HG03097 (cell line): ENCODE measurements around the gene RNF26.

ENCODE experiments used
- ATAC-seq: cut with Tn5 transposase; IDR thresholded peaks from one replicate; pipeline ENCODE4 v1.9.1; 2021; ENCODE audit not compliant: unreplicated experiment, low FRiP score

RNF26 gene

DNA sequence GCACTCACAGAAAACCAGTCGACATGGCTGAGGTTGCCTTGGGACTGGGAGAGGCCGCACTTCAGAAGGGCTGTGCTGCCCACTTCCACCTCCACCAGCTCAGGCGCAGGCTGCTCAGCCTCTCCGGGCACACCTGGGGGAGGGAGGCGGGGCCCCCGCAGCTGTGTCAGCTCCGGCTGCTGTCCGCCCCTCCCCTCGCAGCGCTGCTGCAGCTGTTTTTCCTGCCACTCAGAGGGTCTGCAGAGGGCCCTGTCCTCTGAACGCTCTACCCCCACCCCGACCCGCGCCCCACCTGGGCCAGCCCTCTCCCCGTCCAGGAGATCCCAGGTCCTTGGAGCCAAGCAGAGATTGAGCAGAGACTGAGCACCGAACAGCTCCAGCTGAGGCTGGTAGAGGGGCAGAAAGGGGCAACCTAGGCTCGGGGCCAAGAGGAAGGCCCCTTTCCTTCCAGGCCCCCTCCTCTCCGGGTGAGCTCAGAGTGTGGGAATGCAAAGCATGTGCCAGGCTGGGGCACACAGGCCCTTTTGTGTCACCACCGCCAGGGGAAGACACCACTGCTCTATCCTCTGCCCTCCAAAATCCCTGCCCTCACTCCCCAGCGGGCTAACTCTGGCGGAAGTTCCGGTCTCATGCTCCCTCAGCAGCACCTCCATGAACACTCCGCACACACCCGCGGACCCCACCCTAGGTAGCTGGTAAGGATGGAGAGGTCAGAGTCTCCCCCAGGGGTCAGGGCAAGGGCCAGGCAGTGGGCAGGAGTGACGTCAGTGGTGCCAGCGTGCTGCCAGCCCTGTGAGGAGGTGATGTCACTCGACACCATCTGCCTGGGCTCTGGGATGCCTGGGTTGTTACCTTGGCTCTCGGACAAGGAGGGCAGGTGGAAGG, 19.0 kb upstream of the RNF26 start:
- ATAC-seq, result no peak

DNA sequence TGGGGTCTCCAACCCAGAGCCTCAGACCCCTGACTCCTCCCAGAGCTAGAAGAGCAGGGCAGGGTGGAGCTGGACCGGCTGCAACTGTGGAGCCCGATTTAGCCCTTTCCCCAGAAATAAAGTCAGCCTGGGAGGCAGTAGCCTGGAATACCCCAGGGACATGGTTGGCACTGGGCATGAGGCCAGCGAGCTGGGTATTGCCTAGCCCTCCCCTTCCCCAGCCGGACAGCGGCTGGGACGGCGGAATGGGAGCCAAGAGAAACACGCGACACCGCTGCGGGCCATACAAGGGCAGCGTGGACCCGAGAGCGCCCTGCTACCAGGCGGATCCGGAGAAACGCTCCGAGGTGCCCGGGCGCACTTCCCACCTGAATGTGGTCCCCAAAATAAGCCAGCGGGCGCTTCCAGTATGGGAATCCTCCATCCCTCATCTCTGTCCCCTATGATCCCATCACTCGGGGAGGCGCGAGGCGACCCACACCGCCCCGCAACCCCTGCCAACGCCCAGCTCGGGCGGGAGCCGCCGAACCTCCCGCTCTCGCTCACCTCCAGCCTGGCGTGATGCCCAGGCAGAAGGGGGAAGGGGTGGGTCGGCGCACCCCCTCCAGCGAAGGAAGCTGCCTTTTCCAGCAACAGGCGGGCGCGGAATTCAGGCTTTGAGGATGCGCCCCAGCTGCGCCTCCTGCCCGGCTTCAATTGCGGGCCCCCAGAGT, 18.2 kb upstream of the RNF26 start:
- ATAC-seq, result no peak

DNA sequence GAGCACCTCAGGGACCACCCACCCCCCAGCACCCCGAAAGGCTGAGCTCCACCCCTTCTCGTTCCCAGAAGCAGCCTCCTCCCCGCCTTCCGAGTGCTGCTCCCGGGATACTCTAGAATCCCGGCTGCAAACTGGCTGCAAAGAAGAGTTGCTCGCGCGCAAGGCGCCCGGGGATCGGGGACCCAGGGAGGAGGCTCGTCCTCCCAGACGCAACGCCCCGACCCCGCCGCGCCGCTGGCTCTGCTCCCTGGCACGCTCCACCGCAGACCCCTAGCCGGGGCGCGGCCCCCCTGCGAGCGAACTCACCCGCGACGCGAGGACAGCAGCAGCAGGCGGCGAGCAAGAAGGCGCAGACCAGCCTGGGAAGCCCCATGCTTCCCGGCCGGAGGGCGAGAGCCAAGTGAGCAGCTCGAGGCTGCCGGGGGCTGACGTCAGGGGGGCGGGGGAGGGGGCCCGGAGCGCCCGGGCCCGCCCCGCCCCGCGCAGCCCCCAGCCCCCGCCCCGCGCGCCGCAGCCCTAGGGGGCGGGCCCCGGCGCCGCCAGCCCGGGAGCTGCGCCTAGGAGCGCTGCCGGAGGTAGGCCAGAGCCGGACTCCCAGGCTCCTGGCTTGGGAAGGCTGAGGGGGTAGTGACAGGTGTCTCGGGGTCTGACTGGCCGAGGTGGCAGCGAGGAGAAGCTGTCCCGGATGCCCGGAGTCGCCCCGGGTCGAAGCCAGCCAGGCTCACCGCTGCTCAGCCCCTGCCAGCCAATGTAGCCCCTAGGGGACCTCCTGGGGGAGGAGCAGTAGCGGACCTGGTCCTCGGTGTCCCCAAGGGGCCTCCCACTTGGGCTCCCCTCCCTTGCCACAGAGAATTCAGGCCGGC, 17.4 kb upstream of the RNF26 start, which contains the start of gene MCAM:
MCAM (minus strand) TSS at position 402 of the 863 bp plus-strand sequence; CDS start at position 373, 29 bp downstream.
- no peak for ATAC-seq

DNA sequence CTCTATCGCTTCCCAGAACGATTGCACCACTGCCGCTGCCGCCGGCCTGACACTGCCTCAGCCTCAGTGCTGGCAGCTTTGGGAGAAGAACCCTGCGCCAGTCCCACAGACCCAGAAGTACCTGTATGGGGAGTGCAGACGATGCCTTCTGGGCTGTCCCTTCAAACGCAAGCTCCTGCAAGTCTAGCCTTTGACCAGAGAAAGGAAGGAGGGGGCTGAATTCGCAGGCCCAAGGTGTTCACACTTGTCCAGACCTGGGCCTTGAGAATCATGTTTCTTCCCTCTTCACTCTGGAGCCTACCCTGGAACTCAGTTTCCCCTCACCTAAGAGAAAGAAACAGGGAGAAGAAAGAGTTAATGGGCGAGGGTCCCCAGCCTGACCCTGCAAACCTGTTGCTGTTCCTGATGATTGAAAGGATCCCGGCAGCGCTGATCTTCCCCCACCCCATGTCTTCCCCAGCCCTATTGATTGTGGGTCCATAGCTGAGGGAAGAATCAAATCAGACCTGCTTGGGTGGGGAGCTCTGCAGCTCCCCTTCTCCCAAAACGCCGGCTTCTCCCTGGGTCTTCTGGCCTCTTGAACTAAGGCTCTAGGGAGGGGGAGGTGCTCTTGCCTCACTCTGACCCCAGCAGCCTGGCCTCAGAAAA, 16.6 kb upstream of the RNF26 start:
- ATAC-seq, result no peak

DNA sequence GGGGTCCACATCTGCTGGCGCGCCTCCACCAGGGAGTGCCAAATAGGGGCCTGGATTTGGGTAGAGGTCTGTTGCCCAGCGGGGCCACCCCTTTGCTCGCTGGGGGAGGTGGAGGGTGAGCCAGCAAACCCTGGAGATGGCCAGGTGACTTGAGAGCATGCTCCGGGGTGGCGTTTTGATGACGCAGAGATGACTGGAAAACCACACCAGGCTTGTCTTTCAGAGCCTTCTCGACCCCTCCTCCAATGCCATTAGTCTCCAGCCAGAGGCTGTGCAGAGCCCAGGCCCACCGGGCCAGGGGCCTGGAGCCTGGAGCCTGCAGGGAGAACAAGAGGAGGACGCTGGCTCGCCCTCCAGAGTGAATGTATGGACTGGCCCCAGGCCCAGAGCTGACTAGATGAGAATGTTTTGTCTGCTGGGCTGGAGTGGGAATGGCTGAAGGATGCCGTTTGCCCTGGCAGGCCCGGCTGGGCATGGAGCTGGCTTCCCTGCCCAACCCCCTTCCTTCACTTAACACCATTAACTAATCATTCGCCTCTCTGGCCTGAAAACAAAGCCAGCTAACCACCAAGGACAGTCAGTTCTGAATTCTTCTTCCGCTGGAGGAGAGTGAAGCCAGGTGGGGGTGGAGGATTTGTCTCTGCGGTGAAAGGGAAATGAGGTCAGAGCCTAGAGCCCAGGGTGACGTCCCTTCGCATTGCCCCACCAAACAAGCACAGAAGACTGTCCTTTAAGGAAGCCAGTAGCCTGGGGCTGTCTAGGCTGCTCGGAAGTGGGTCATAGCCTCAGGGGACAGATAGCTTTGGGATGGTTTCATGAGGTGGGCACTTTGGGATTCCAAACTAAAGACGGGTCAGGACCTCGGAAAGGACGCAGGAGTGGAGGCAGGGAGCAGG, 15.8 kb upstream of the RNF26 start:
- ATAC-seq, result no peak

DNA sequence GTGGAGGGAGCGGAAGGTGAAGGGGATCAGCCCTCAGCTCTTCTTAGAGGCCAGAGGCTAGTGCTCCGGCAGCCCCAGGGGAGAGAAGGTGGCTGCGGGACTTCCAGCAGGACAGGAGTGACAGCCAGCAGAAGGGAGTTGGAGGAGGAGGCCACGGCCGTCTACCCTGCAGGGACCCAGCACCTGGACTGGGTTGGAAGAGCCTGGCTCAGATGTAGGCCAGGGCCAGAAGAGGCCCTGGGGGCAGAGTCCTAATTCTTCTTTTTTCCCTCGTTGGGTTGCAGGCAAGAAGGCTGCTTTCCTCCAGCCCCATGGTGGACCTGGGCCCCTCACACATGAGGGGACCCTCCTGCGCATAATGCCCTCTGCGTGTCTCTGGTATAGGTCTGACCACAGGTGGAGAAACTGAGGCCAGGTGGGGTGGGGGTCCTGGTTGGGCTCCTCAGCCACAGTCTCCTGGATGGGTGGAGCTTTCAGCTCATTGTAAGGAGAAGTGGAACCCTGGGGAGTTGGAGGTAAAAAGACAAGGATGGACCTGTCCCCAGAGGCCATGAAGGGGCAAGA, 15.1 kb upstream of the RNF26 start:
- ATAC-seq, result no peak

DNA sequence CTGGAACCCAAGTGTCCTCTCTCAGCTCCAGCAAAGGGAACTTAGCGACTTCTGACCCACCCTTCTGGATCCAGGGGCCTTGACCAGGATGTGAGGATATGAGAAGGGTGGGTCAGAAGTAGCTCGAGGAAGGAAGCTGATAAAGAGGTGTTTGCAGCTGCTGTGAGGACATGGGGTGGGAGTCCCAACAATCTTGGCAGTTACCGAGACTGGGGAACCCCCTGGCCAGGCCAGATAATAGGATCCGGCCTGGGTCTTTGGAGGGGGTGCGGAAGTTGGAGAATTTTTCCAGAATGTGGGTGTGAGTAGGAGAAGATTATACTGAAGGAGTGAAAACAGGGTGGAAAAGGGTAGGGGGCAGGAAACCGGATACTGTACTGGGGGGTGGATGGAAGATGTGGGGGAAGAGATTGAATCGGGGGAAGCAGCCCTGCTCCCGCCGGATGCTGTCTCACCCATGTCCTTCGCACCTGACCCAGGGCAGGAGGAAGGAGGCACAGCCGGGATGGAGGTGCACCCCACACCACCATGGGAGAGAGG, 14.6 kb upstream of the RNF26 start:
- ATAC-seq, result no peak

DNA sequence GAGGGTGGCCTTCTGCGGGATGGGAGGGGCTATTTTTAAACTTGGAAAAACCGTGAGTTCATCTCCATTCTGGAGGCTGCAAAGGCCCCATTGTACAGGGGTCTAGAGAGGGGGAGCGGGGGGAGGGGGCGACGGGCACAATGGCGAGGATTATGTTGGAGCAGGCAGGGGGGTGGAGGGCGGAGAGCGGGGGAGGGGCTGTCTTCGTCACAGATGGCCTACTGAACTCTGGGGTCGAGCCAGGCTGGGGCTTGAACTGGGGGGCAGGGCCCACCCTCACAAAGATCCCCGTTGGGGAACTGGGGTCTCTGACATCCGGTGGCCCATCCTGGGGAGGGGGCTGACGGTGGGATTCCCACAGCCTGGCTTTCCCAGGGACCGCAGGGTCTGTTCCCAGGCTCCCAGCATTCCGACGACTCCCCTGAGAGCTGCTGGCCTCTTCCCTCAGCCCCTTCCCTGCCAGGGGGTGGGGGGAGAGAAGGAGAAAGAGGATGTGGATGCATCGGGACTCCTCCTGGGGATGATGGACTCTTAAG, 14.0 kb upstream of the RNF26 start:
- ATAC-seq, result no peak

DNA sequence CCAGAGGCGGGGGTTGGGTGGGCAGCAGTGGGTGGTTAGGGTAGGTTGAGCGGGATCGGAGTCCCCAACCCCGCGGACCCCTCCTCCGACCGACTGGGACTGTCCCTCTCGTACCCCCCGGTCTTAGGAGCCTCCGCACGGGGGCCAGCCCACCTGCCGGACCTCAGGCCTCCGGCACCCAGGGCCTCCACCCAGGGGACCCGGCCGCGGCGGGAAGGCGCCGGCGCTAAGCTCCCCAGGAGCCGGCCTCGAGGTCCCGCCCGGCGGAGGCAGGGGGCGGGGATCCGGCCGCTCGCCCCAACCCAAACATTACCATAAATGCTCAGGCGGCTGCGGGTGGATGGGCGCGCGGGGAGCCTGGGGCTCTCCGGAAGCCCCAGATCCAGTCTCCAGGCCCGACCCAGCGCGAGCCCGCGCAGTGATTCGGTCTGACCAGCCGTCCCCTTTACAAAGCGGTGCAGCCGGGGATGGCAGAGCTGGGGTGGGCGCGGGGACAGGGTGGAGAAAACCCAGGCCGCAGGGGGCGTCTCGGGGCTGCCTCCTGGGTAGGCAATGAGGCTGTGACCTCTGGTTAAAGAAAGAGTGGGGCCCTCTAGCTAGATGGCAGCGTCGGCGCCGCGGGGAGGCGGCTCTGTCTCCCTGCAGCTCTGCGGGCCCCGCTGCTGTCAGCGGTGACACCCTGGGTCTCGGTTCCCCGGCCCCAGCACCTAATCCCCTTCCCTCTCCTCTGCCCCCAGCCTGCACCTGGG, 13.4 kb upstream of the RNF26 start:
- peak; percentile 54 for ATAC-seq

DNA sequence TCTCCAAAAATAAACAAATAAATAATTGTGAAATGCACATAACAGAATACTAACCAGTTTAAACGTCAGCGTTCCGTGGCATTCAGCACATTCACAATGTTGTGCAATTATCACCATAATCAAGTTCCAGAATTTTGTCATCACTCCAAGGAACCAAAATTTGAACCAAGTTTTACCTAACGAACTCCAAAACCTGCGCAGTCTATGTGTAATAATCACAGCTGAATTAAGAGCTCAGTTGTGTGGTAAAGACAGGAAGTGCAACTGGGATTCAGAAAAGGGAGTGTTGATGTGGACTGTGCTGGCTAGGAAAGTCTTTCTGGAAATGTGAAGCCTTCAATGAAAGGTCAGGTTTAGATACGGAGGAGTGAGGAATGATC, 12.0 kb upstream of the RNF26 start:
- ATAC-seq, result no peak

DNA sequence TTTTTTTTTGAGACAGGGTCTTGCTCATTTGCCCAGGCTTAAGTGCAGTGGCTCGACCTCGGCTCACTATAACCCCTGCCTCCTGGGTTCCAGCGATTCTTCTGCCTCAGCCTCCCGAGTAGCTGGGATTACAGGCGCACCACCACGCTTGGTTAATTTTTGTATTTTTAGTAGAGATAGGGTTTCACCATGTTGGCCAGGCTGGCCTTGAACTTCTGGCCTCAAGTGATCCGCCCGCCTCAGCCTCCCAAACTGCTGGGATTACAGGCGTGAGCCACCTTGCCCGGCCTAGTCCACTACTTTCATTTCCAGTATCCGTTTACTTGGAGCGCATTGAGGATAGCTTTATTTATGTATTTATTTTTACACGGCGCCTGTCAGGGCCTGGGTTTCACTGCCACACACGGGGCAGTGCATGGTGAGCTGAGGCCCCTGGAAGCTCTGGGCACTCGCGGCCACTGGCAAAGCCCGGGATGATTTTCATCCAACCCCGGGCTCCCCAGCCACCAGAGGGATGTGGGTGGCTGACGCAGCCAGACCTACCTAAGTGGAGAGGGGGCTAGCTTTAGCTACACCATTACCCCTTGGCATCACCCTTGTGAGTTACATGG, 11.3 kb upstream of the RNF26 start:
- no peak for ATAC-seq

DNA sequence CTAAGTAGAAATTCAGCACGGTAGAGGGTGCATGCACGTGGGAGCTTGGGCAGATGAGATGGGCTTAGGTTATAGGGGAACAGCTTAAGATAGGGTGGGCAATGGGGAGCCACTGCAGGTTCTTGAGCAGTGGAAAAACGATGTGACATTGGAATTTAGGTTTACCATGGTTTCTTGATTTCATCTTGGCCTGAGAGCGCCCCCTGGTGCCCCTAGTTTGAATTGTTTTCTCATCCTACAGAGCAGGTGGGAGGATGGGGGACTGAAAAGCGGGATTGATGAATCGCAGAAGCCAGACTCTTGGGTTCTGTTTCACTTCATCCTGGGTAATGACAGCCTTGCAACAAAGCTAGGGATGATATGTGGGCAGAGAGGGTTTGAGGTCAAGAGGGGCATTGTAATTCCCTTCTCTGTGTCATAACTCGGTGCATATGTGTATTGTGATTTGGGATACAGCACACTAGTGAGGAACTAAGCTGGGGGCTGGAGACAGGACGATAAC, 10.7 kb upstream of the RNF26 start:
- no peak for ATAC-seq

DNA sequence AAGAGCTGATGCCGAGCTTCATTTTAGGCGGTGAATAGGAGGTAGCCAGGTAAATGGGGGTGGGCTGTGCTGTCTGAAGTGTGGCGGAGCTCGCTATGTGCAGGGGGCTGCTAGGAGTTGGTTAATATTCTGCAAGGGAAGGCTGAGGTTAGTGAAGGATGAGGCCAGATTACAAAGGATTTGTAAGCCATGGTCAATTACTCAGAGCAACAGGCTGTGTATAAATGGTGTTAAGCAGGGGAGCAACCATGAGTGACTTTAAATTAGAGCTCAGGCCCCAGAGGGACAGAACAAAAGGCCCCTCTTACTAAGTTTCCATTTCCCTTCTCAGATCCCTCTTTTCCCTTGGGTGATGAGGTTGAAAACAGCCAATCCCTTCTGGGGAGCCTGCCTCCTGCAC, 10.1 kb upstream of the RNF26 start:
- ATAC-seq, result no peak

DNA sequence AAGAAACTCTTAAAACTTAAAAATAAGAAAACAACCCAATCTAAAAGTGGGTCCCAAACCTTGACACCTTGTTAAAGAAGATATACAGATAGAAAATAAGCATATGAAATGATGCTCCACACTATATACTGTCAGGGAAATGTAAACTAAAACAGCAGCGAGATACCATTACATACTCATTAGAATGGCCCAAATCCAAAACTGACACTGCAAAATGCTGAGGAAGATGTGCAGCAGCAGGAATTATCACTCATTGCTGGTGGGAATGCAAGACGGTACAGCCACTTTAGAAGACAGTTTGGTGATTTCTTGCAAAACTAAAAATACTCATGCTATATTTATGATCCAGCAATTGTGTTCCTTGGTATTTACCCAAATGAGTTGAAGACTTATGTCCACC, 5.0 kb upstream of the RNF26 start:
- no peak for ATAC-seq

DNA sequence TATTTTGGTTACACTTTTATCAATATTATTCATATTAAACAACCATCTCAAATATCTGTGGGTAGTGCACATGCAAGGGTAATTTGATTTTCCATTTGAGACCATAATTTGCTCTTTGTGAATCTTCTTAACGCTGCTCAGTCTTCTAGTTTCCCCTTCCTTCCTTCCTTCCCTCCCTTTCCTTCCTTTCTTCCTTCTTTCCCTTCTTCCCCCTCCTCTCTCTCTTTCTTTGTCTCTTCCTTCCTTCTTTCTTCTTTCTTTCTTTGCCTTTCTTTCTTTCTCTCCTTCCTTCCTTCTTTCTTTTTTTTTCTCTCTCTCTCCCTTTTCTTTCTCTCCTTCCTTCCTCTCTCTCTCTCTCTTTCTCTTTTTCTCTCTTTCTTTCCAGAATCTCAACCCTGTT, 4.1 kb upstream of the RNF26 start:
- ATAC-seq, result no peak

DNA sequence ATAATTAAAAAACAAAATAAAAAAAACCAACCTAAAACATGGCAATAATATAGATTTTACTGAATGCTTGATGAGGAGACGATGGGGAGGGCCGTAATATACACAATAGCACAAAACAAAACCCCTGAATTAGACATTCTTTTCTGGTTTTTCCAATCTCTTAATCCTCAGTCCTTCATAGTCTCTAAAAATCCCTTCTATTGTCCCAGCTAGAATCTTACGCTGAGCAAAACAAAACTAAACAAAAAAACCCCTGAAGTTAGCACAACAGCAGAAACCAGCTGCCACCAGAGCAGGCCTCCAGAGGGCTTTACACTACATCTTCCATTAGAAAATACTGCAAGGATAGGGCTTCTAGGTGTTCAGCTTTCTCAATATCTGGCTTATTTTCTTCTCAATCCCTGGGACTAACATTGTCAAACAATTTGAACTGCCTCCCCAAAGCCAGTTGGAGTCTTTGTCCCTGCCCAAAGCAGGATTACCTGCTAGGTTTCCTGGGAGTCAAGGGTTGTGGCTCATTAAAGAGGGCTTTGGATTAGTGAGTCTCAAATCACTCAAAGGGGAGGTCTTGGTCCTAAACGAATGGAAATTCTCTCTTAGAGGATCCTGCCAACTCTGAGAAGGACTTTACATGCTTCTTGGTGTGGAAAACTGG, 2.1 kb upstream of the RNF26 start:
- ATAC-seq, result no peak

DNA sequence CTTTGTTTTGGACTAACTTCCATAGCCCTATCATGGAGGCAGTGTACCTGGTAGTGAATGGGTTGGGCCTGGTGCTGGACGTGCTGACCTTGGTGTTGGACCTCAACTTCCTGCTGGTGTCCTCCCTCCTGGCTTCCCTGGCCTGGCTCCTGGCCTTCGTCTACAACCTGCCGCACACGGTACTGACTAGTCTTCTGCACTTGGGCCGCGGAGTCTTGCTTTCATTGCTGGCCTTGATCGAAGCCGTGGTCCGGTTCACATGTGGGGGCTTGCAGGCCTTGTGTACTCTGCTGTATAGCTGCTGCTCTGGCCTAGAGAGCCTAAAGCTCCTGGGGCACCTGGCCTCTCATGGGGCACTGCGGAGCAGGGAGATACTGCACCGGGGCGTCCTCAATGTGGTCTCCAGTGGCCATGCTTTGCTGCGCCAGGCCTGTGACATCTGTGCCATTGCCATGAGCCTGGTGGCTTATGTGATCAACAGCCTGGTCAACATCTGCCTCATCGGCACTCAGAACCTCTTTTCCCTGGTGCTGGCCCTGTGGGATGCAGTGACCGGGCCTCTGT, 846 bp downstream of the RNF26 start:
- no peak for ATAC-seq
